CD4-positive, alpha-beta T cell treated with Interleukin-4 for 1 hour (primary cell): Measurements from ENCODE around the gene HAUS5.
"Not testable (repeated sequence)": the region's sequence is repeated elsewhere in the genome, so short reads cannot be mapped to it uniquely, and the experiment has no call there.

Source experiments
- DNase-seq, 2 donors: peaks; one replicate each; pipeline ENCODE4 v3.0.0-alpha.2; 2020 to 2022

The HAUS5 gene

DNA sequence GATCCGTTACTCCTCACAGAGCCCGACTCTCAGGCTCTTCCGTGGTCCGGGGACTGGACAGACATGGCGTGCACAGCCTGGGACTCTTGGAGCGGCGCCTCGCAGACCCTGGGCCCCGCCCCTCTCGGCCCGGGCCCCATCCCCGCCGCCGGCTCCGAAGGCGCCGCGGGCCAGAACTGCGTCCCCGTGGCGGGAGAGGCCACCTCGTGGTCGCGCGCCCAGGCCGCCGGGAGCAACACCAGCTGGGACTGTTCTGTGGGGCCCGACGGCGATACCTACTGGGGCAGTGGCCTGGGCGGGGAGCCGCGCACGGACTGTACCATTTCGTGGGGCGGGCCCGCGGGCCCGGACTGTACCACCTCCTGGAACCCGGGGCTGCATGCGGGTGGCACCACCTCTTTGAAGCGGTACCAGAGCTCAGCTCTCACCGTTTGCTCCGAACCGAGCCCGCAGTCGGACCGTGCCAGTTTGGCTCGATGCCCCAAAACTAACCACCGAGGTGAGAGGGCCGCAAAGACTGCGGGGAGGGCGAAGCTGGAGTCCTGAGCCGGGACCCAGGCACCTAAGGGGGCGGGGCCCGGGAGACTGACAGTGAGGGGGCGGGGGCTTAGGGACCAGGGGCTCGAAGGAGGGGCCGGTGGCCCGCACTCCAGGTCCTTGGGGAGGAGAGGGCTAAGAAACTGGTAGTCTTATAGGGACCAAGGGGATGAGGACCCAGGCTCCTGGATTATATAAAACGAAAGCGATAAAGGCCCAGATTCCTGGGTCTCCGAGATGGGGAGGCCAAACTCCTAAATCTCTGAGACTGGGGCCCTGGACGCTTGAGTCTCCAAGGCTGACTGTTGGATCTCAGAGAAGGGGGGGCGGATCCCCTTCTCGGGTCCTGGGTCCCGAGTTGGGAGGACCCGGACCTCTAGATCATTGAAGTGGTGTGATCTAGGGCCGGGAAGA, 31.0 kb downstream of the HAUS5 start:
- DNase-seq: peak; percentile 83 to 89

DNA sequence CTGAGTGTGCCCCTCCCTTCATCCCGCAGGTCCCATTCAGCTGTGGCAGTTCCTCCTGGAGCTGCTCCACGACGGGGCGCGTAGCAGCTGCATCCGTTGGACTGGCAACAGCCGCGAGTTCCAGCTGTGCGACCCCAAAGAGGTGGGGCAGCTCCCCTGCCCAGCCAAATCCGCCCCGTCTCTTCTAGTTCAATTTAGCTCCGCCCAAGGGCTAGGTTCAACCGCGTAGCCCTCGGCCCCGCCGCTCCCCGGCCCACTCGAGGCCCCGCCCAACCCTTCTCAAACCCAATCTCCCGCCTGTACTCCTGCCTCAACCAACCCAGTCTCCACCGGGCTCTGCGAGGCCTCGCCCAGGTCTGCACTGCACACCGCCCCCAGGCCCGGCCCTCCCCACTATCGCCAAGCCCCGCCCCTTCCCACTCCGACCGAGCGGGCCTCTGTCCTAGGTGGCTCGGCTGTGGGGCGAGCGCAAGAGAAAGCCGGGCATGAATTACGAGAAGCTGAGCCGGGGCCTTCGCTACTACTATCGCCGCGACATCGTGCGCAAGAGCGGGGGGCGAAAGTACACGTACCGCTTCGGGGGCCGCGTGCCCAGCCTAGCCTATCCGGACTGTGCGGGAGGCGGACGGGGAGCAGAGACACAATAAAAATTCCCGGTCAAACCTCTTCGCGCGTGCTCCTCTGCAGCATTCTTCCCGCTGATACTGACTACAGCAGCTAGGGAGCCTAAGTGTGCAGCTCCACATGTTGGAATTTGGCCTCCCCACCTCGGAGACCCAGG, 31.9 kb downstream of the HAUS5 start:
- DNase-seq: peak; percentile 97 to 98

DNA sequence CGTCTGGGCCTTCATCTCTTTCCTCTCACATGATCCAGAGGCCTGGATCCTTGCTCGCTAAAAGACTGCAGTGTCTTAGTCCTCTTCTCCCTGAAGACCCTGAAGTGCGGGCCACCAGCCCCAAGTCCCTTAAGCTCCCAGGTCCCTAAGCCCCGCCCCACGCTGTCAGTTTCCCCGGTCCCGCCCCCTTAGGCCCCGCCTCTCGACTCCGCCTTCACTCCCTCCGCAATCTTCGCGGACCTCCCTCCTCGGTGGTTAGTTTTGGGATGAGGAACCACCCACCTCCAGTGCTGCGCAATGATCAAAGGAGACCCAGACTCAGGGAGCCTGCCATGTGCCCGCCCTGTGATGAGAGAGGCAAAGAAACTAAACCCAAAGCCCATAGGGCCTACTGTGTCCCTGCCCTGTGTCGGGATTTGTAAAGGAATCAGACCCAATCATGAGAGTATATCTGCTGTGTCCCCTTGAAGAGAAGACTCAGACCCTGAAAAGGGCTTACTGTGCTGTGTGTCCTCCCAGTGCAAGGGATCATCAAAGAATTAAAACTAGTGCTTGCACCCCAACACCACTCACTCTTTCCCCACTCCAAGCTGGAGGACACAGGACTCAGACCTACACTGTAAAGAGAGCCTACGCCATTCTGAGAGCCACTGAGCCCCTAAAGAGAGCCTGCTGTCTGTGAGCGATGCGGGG, 32.6 kb downstream of the HAUS5 start:
- peak; percentile 69 to 78 for DNase-seq

DNA sequence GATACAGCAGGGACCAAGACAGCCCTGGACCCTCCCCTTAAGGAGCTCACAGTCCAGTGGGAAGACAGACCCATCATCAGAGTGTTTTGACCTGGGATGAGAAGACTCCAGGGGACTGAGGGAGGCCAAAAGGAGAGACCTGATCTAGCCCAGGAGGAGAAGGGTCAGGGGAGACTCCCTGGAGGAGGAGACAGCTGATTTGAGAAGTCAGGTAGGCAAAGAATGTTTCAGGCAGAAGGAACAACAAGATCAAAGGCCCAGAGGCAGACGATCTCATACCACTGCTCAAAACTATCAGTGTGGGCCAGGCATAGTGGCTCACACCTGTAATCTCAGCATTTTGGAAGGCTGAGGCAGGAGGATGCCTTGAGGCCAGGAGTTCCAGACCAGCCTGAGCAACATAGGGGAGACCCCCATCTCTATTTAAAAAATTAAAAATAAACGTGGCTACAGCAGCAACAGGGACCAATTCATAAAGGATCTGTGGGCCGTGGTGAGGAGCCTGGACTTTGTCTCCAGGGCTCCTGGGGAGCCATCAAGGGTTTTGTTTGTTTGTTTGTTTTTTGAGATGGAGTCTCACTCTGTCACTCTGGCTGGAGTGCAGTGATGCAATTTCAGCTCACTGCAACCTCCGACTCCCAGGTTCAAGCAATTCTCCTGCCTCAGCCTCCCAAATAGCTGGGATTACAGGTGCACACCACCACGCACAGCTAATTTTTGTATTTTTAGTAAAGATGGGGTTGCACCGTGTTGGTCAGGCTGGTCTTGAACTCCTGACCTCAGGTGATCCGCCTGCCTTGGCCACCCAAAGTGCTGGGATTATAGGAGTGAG, 33.4 kb downstream of the HAUS5 start:
- DNase-seq: no peak

DNA sequence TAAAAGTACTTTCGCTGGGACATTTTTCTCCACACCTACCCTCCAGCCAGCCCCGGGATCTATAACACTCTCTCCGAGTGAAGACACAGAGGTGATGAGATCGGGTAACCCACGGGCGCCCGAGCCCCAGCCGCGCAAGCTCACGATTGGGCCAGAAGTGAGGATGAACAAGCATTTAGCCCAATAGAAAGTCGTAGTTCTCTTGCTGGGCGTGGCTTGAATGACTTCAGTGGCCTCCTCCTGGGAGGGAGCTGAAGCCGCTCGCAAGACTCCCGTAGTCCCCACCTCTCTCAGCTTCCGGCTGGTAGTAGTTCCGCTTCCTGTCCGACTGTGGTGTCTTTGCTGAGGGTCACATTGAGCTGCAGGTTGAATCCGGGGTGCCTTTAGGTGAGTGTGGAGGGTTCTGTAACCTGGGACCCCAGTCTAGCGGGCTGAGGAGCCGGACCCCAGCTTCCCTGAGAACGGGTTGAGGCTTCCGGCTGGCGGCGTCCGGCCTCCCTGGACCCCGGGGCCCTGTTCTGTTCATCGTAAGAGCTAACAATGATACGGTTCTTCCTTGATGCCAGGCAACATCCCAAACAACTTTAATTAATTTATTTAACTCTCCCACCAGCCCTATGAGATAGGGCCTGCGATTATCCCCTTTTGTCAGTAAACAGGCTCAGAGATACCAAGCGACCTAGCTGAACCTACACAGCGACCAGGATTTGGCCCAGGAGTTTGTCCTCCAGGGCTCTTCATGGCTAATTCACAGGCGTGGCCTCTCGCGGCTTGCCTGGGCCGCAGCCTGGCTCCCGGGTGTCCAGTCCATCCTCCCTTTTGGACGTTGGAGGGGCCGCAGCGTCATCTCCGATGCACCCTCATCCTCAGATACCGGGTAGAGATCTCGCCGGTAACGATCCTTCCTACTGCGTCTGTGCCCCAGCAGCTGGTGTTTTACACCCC, 35.8 kb downstream of the HAUS5 start, which contains the start of gene COX6B1:
Gene COX6B1, plus strand, starts transcription at position 307 of the 945 bp plus-strand sequence. CDS start 2,921 bp downstream, outside the sequence.
- DNase-seq: peak; percentile 96 to 97

DNA sequence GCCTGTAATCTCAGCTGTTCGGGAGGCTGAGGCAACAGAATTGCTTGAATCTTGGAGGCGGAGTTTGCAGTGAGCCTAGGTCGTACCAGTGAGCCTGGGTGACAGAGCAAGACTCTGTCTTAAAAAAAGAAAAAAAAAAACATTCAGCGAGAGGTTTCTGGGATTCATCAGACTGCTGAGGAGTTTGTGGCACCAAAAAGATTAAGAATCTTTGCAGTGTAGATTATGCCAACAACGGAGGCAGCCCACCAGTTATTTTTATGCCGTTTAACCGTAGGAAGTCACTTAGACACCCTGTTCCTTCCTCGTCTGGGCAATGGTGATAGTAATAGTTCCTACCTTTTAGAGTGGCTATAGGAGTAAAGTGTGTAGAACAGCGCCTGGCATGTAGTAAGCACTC, 38.0 kb downstream of the HAUS5 start:
- DNase-seq: no peak

DNA sequence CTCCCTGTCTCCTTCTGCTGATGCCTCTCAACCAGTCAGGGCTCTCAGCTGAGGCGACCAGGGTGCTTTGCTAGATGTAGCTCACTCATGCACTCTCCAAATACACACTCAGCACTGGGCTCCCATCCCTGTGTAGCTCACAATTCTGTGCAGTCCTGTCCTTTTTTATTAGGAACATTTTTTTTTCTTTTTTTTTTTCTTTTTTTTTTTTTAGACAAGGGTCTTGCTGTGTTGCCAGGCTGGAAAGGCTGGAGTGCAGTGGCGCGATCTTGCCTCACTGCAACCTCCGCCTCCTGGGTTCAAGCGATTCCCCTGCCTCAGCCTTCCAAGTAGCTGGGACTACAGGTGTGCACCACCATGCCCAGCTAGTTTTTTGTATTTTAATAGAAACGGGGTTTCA, 42.3 kb downstream of the HAUS5 start:
- DNase-seq: not testable (repeated sequence)

DNA sequence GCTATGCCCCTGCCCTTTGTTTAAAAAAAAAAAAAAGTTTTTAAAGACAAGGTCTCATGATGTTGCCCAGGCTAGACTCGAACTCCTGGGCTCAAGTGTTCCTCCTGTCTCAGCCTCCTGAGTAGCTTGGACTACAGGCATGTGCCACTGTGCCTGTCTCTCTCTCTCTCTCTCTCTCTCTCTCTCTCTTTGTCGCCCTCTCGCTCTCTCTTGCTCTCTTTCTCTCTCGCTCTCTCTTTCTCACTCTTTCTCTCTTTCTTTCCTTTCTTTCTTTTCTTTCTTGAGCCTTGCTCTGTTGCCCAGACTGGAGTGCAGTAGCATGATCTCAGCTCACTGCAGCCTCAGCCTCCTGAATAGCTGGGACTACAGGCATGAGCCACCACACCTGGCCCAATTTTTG, 43.1 kb downstream of the HAUS5 start:
- DNase-seq: no peak

DNA sequence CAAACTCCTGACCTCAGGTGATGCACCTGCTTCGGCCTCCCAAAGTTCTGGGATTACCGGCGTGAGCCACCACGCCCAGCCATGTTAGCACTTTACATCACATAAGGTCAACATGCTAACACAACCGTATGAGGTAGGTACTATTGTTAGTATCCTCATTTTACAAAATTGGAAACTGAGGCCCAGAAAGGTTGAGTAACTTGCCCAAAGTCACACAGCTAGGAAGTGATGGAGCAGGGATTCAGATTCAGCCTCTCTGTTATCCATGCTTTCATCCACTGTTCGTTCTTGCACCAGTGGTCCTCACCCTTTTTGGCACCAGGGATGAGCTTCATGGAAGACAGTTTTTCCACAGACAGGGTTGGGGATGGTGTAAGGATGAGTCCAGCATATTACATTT, 44.2 kb downstream of the HAUS5 start:
- no peak for DNase-seq

DNA sequence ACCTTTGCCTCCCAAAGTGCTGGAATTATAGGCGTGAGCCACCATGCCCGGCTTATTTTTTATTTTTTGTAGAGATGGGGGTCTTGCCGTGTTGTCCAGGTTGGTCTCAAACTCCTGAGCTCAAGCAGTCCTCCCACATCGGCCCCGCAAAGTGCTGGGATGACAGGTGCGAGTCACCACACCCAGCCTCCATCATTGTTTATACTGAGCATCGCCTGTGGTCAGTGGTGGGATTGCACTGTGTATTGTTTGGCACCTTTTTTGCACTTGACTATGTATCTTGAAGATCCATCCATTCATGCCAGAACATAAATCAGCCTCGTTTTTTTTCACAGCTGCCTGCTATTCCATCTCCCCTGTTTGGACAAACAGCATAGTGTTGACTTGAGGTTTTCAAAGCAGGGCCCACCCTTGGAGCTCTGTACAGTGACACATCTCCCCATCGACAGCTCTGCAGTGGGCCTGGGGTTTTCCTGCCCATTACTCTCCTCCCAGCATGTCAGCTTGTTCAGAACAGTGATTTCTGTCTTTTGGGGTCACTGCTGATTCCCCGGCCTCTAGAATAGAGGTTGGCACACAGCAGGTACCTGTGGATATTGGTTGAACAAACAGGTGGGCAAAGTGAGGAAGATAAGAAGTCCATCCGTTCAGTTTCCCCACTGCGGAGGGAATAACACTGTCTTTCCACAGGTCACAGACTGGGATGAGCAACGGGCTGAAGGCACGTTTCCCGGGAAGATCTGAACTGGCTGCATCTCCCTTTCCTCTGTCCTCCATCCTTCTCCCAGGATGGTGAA, 45.6 kb downstream of the HAUS5 start:
- DNase-seq: no peak

DNA sequence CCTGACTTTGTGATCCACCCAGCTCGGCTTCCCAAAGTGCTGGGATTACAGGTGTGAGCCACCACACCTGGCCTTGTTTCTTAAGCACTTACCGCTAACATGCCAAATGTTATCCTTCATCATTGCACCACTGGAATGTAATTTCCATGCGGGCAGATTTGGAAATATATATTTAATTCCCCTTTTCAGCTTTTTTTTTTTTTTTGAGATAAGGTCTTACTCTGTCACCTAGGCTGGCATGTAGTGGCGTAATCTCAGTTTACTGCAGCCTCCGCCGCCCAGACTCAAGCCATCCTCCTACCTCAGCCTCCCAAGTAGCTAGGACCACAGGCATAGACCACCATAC, 49.4 kb downstream of the HAUS5 start:
- no peak for DNase-seq

DNA sequence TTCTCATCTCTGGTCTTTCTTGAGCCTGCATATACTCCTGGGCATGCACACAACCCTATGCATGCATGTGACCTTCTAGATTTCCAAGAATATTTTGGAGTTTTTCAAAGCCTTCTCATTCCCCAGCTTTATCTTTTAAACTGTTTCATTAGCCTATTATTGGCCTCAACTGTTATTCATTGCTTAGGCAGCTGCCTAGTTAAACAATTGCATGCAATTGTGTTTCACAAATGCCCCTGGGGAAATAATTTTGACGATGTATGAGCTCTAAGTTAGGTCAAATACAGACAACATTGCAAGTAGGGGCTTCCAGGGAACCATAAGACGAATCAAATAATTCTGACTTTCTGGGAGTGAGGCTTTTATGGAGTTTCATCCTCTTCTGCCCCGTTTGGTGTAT, 51.4 kb downstream of the HAUS5 start:
- no peak for DNase-seq

DNA sequence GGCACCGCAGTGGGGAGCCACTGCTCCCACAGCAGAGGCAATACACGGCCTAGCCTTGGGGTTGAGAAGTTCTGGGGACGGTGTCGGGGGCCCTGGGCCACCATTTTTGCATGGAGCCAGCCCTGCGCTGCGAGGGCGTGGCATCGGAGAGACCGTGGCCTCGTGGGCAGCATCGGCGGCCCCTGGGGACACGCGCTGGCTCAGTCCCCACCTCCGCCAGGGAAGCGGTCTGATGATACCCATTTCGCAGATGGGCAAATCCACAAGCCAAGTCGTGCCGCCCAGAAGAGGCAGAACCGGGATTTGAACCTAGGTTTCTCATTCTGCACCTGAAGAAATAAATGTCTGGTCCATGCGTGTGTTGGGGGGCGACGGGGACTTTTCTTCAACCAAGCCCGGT, 52.6 kb downstream of the HAUS5 start:
- DNase-seq: no peak

DNA sequence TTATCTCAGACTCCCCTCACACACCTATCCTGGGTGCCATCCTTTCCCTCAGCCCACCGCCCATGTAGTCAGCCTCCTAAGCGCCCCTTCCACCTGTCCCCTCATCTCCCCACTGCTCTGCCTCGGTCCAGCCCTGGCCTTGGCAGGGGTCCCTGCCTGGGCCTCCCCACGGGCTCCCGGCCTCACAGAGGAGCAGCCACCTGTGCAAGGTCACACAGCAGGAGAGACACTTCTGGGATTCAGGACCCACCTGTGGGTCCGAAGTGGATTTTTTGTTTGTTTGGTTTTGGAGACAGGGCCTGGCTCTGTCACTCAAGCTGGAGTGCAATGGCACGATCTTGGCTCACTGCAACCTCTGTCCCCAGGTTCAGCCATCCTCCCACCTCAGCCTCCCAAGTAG, 53.1 kb downstream of the HAUS5 start:
- no peak for DNase-seq

DNA sequence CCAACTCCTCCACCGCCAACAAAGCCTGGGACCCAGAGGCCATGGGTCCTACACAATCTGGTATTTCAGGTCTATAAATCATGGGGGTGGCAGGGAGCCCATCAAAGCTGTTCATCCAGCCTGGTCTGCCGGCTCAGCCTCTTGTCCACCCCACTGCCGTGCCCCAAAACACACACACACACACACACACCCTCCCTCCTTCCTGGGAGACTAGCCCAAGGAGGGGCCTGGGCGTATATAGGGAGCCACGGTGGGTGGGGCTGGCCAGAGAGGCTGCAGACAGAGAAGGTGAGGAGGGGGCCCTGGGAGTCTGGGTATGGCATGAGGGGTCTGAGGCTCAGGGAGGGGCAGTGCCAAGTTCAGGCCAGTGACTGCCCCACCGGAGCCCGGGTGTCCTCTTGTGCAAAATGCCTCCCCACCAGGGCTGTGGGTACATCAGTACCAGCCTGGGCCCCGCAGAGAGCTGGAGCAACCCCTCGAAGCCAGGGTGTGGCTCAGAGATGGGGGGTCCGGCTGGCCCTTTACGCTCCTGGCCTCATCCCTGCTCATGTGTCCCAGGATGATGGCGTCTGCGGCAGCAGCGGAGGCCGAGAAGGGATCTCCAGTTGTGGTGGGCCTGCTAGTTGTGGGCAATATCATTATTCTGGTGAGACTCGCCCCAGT, 53.8 kb downstream of the HAUS5 start, which contains the start of gene UPK1A:
Gene UPK1A, plus strand, starts transcription at position 267 of the 663 bp plus-strand sequence. Its CDS starts 296 bp downstream, at position 563.
- no peak for DNase-seq

DNA sequence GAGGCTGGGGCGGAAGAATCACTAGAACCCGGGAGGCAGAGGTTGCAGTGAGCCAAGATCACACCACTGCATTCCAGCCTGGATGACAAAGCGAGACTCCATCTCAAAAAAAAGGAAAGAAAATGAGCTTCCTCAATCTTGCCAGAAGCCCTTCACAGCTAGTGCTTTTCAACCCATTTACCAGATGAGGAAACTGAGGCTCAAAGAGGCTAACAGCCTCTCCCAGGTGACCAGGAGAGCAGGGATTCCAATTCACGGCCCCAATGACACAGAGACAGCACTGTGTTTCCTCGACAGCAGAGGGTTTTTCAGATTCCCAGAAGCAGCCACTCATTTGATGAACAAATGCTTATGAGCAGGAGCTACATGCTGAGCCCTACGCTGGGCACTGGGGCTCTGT, 57.0 kb downstream of the HAUS5 start:
- no peak for DNase-seq

DNA sequence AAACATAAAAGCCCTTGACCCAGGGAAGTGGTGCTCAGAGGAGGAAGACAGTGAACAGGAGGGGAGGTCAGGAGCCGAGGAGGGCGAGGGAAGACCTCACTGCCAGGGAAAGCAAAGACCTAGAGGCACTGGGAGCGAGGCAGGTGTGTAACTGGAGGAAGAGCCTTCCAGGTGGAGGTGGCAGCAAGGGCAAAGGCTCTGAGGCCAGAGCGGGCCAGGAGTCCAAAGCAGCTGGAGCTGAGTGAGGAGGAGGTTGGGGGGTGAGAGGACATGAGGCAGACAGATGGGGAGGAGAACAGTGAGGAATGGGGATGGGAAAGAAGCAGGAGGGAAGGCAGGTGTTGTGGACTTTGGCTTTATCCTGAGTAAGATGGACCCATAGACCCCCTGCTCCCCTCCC, 57.4 kb downstream of the HAUS5 start:
- no peak for DNase-seq

DNA sequence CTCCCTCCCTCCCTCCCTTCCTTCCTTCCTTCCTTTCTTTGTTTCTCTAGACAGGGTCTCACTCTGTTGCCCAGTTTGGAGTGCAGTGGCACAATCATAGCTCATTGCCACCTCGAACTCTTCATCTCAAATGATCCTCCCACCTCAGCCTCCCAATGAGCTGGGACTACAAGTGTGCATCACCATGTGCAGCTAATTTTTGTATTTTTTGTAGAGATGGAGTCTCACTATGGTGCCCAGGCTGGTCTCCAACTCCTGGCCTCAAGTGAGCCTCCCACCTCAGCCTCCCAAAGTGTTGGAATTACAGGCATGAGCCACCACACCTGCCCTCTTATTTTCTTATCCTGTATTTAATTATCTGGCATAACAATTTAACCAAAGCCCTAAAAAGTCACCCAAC, 58.2 kb downstream of the HAUS5 start:
- DNase-seq: no peak

DNA sequence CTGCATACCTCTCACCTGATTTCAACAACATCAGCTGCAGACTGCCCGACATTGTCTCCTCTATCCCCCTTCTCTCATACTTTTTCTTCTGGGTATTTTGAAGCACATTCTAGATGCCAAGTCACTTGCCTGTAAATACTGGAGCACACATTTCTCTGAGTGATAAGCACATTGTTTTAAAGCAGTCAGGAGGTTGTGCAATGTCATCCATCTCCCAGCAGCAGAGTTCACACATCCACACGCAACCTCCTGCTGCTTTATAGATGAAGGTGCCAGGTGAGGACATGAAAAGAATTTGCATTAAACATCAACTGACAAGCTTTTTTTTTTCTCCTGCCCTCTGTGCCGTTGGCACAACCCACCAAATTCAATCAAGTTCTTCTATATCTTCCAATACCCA, 59.3 kb downstream of the HAUS5 start:
- no peak for DNase-seq
